DMS79 treated with DMSO at 0.1 percent for 48 hours (cell line): ENCODE measurements around the gene COL9A2.

Source experiments
- DNase-seq: peaks from one replicate; lab custom pipeline; 2025; lab: John Stamatoyannopoulos, UW

COL9A2 gene

DNA sequence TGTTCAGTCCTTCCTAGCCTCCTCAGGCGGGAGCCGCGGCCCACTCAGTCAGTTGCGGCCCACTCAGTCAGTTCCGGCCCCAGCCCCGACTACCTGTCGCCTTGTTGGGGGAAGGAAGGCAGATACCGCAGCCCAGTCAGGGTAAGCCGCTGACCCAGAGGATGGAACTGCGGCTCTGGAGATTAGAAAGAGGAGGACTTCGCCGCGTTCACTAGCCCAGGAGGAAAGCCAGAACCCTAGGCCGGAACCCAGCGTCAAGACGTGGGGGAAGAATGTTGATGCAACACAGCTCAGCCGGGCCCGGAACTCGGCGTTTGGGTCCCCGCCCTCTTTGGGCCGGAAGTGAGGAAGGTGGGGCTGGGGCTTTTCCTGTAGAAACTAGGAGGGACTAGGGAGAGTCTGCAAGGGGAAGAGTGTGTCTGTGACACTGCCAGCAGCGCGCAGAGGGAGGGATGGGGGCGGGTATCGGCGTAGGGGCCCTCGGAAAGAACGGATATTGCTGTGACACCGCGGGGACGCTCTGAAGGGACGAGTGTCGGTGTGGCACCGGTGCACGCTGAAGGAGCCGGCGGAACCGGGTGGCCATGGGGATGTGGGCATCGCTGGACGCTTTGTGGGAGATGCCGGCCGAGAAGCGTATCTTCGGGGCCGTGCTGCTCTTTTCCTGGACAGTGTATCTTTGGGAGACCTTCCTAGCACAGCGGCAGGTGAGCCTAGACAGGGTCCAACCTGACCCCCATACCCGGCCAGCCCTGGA, 59.2 kb downstream of the COL9A2 start, which contains the start of gene ZMPSTE24:
Gene ZMPSTE24, plus strand, starts transcription at position 549 of the 757 bp plus-strand sequence. Its CDS starts 36 bp downstream, at position 585.
- DNase-seq: peak; percentile 96

DNA sequence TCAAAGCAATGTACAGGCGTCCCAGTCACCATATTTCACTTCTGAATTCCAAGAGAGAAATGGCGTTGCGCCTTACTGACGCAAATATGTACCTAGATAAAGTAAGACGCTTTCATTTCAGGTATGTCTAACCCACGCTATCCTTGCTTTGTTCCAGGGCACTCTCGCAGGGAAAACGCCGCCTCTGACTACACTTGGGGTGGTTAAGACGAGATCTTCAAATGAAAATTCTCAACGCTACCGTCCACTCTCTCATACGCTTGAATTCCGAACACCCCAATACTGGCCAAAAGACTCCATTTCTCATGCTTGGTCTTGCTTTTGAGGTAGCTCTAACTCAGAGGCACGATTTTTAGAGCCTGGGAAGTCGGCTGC, 59.8 kb downstream of the COL9A2 start:
- peak; percentile 88 for DNase-seq

DNA sequence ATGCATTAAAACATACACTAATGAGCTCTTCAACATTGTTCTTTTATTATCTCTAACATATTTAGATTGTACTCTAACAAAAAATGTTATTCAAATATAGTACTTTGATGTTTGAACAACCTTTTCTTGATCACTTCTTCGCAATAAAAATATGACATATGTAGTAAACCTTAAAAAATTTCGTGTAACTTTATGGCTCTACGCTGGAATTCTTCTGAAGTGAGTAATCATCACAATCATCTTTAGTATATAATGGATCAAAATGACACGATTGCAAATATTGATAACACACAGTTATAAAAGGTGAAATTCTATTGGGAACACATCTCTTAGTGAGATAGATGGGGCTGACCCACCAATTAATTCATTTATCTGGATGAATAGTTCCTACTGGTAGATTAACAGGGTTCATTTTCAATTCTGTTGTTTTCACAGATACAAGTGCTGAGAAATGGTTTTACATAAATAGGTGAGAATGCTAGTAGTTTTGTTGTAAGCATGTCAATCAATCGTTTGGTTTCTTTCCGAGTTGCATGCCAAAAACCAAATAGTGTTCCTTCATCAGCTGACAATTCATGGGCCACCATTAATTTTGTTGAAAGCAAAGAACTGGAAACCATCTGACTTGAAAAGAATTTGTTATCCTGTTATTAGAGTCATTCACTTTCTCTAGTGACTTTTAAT, 60.5 kb downstream of the COL9A2 start:
- DNase-seq: no peak

DNA sequence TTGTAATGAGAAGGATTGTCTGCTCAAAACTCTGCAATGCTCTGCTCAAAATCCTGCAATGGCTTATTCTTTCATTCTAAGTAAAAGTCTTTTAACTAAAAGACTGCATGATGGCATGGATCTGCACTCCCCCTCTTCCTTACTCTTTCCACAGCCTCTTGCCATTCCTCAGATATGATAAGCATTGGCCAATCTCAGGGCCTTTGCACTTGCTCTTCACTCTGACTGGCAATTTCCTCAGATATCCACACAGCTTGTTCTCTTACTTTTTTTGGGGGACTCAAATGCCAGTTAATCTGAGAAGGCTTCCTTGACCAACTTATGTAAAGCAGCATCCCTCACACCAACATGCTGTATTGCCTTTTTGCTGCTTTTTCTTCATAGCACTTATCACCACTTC, 61.9 kb downstream of the COL9A2 start:
- no peak for DNase-seq

DNA sequence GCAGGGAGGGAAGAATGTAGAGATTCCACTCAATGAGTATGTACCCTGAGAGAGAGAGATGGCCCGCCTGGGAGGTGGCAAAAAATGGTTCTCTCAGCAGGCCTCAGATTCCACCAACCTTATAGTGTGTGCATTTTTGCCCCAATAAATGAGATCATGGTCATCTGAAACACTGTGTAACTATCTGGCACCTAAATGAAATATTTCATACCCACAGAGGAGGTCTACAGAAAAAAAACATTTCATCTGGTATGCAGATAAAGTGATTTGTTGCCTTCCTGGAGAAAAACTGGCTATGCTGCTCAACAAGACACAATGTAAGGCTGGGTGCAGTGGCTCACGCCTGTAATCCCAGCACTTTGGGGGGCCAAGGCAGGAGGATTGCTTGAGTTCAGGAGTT, 64.5 kb downstream of the COL9A2 start:
- DNase-seq: no peak

DNA sequence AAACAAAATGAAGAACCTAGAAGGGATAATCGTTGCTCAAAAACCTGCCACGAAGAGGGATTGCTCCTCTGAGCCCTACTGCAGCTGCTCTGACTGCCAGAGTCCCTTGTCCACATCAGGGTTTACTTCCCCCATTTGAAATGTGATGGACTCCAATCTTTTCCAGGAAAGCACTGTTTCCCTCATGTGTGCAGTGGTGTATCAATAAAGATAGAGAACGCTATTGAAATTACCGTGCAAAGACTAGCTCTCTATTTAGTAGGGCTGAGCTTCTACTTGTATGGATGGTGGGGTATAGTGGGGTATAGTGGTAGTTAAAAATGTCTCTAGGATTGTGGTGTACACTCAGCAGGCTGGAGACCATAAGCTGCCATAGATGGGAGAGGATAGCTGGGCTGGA, 65.6 kb downstream of the COL9A2 start:
- DNase-seq: no peak
